ENCODE data around the gene PAK4.

- no peak for TF ChIP-seq CTCF (IDR thresholded peaks at IDR 0.05)
- TF ChIP-seq EP300 (IDR thresholded peaks at IDR 0.05): no peak
- TF ChIP-seq POLR2A (IDR thresholded peaks at IDR 0.05): no peak
Observed at GRCh38 chr19:39130337-39131254, 5.0 kb downstream of the PAK4 start.

Measured in gastroesophageal sphincter (tissue), 3 donors.